ENCODE data around the gene MGAT4B.

Gene MGAT4B

GRCh38 chr5:179771311-179771895 is 35.3 kb downstream of the MGAT4B start:
- no peak overlapping the region for H3K4me3 ChIP-seq (ENCODE audit: control insufficient read depth, low read depth, low read length)
- TF ChIP-seq, protein P1, sequence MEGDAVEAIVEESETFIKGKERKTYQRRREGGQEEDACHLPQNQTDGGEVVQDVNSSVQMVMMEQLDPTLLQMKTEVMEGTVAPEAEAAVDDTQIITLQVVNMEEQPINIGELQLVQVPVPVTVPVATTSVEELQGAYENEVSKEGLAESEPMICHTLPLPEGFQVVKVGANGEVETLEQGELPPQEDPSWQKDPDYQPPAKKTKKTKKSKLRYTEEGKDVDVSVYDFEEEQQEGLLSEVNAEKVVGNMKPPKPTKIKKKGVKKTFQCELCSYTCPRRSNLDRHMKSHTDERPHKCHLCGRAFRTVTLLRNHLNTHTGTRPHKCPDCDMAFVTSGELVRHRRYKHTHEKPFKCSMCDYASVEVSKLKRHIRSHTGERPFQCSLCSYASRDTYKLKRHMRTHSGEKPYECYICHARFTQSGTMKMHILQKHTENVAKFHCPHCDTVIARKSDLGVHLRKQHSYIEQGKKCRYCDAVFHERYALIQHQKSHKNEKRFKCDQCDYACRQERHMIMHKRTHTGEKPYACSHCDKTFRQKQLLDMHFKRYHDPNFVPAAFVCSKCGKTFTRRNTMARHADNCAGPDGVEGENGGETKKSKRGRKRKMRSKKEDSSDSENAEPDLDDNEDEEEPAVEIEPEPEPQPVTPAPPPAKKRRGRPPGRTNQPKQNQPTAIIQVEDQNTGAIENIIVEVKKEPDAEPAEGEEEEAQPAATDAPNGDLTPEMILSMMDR (IDR thresholded peaks at IDR 0.05; ENCODE audit: control insufficient read depth, insufficient read depth, low read depth, low read length, missing control alignments): no peak
- no peak for DNase-seq (ENCODE audit: low read depth)

GRCh38 chr5:179769796-179770195 is 36.9 kb downstream of the MGAT4B start:
- TF ChIP-seq, protein P1 (IDR thresholded peaks at IDR 0.05; ENCODE audit: control insufficient read depth, insufficient read depth, low read depth, low read length, missing control alignments): no peak
- no peak overlapping the region for H3K4me3 ChIP-seq (ENCODE audit: control insufficient read depth, low read depth, low read length)
- DNase-seq (ENCODE audit: low read depth): no peak

- no peak overlapping the region for H3K4me3 ChIP-seq (ENCODE audit: control insufficient read depth, low read depth, low read length)
- TF ChIP-seq, protein P1 (IDR thresholded peaks at IDR 0.05; ENCODE audit: control insufficient read depth, insufficient read depth, low read depth, low read length, missing control alignments): no peak
- DNase-seq (ENCODE audit: low read depth): no peak
Measured at GRCh38 chr5:179769271-179769670, 37.4 kb downstream of the MGAT4B start.

- TF ChIP-seq, protein P1 (IDR thresholded peaks at IDR 0.05; ENCODE audit: control insufficient read depth, insufficient read depth, low read depth, low read length, missing control alignments): peak; percentile 1
- no peak overlapping the region for H3K4me3 ChIP-seq (ENCODE audit: control insufficient read depth, low read depth, low read length)
- no peak for DNase-seq (ENCODE audit: low read depth)
Measured at GRCh38 chr5:179768326-179769085, 38.2 kb downstream of the MGAT4B start.

GRCh38 chr5:179767496-179768100 is 39.1 kb downstream of the MGAT4B start:
- no peak for DNase-seq (ENCODE audit: low read depth)
- TF ChIP-seq, protein P1 (IDR thresholded peaks at IDR 0.05; ENCODE audit: control insufficient read depth, insufficient read depth, low read depth, low read length, missing control alignments): no peak
- no peak overlapping the region for H3K4me3 ChIP-seq (ENCODE audit: control insufficient read depth, low read depth, low read length)

DNA sequence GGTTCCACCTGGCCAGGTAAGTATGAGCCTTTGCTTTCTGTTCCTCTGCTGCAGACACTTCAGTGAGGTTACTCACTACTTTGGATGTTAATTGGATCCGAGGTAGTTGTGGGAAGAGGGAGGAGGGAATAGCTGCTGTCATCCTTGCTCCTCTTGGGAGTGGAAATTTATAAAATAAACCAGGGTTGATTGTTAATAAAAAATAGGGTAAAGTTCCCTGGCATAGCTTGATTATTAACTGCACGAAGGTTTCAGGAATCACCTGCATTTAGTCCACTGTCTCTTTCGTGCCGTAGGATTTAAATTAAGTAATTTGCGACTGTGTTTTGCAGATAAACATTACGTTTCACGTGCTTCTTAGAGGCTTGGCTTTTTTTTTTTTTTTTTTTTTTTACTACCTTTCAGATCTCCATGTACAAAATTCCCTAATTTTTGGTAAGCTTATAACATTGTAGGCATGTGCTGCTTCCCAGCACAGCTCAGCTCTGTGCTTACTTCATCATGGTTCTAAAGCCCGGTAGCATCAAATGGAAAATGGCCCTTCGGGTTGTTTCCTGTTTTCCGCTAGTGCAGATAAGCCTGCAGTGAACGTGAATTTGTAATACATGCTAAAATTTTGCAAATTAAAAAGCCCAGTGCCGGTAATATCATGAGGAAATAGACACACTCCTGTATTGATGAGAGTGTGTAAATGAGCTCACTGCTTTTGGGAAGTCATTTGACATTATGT is 39.8 kb downstream of the MGAT4B start:
- TF ChIP-seq, protein P1 (IDR thresholded peaks at IDR 0.05; ENCODE audit: control insufficient read depth, insufficient read depth, low read depth, low read length, missing control alignments): no peak
- no peak overlapping the region for H3K4me3 ChIP-seq (ENCODE audit: control insufficient read depth, low read depth, low read length)
- DNase-seq (ENCODE audit: low read depth): no peak
